Adrenal gland (tissue), 12 donors: Measurements from ENCODE around the gene PARD3B. TPM values are rescaled to one million over a fixed set of nuclear protein-coding genes. Genes with fewer than 3 reads are reported as not detected.

ENCODE experiments used
- DNase-seq, 7 donors: peaks; one replicate each; pipeline ENCODE4 v3.0.0-alpha.2; 2019 to 2020
- H3K27ac ChIP-seq, 5 donors: fragments of 200-600 bp; sonication (generic) in 4 of 5; 1 replicate in 3 of 5; 2 replicates in 2 of 5; pipeline versions ENCODE4 v1.5.1 to v1.8.0; 2016 to 2020; ENCODE audit warnings: mild to moderate bottlenecking in 1 of 5
- H3K27me3 ChIP-seq: fragments of 200-600 bp; 2 replicates; pipeline ENCODE4 v1.8.0; 2021
- H3K36me3 ChIP-seq, 2 donors: fragments of 200-600 bp; replicated peaks in 1 of 2; 1 replicate in 1 of 2; 2 replicates in 1 of 2; pipeline versions ENCODE4 v1.5.1 to v1.8.0; 2018 to 2022
- H3K4me1 ChIP-seq, 2 donors: fragments of 200-600 bp; replicated peaks in 1 of 2; 1 replicate in 1 of 2; 2 replicates in 1 of 2; pipeline versions ENCODE4 v1.5.1 to v1.8.0; 2018 to 2021
- H3K4me3 ChIP-seq, 4 donors: fragments of 200-600 bp; sonication (generic) in 3 of 4; one replicate each; pipeline ENCODE4 v1.5.1; 2016 to 2018
- H3K9me3 ChIP-seq, 3 donors: fragments of 200-600 bp; sonication (generic) in 1 of 3; replicated peaks in 1 of 3; 1 replicate in 2 of 3; 2 replicates in 1 of 3; pipeline versions ENCODE4 v1.5.1 to v1.8.0; 2016 to 2021
- CTCF ChIP-seq, 6 experiments: fragments of 450-650 bp in 4 of 6; fragments of 200-600 bp in 2 of 6; sonication (generic) in 1 of 6; IDR thresholded peaks; 1 replicate in 5 of 6; 2 replicates in 1 of 6; pipeline versions ENCODE4 v1.5.1 to v1.8.0; 2016 to 2021; ENCODE audit warnings: antibody characterized with exemption in 6 of 6, mild to moderate bottlenecking in 2 of 6, moderate library complexity in 1 of 6
- POLR2A ChIP-seq, 2 donors: fragments of 450-650 bp; IDR thresholded peaks; one replicate each; pipeline ENCODE4 v1.6.1; 2017; ENCODE audit warnings: antibody characterized with exemption in 2 of 2, mild to moderate bottlenecking in 2 of 2, moderate library complexity in 1 of 2
- WGBS, 4 donors: extraction: QIAGEN DNeasy Blood & Tissue Kit in 2 of 4; methylation state at CpG; one replicate each; pipeline versions ENCODE4 v1.1.5 to v1.1.7; 2013 to 2017; 5-methylcytosine and 5-hydroxymethylcytosine counted together
- intact Hi-C, 2 donors: fragments of 100-400 bp; cut with DNase I; formaldehyde crosslinking; loops; one replicate each; pipeline versions ENCODE4 v1.14.1 to v1.15.0; 2022 to 2023
- polyA plus RNA-seq, 3 donors: library from polyadenylated mRNA; stranded (reverse); fragments of 200-250 nt in 2 of 3; fragments of 350-450 nt in 1 of 3; fragmentation: Illumina TruSeq in 1 of 3; extraction: RNeasy Lipid Tissue Mini Kit (QIAGEN cat#74804) in 1 of 3; gene quantifications; one replicate each; pipeline ENCODE4 v1.2.3, GENCODE V29; 2013 to 2014
- total RNA-seq, 9 donors: library from RNA; depleted of rRNA in 4 of 9; stranded (reverse); fragments of >200 nt in 4 of 9; fragments of 120-200 nt in 1 of 9; fragmentation: NEBNext Ultra II Directional in 1 of 9; extraction: Animal tissue kit (Norgen Biotek cat#: 25700) in 1 of 9; gene quantifications; one replicate each; pipeline versions ENCODE4 v1.1.0 to v1.2.4, GENCODE V29; 2013 to 2023
- donor health status: healthy with polysubstance abuse.
- donor health status: Bipolar disorder and iron deficiency.
- donor health status: DM: yes; HTN: yes; CAD: no.
- donor health status: DM: no; HTN: no; CAD: no.
- donor health status: DM: no; HTN: no; CAD: no.
- donor health status: DM: yes; HTN: yes; CAD: no.

The PARD3B gene
- total and polyA plus RNA-seq, 12 donors = 1.9 to 20.4 (median 9.5) TPM

GRCh38 chr2:205347899-205348298 is 802.6 kb downstream of the PARD3B start:
- H3K9me3 ChIP-seq = no peaks in the 10 kb centered on the region
- intact Hi-C loops = no loop called here
- H3K27ac ChIP-seq = no peak overlapping the region
- TF ChIP-seq POLR2A (IDR thresholded peaks at IDR 0.05) (no peak), CTCF (IDR thresholded peaks at IDR 0.05) (no peak)
- no peaks in the 10 kb centered on the region for H3K4me1 ChIP-seq
- 79 to 89% (median 85%) methylated on average over 2 of the region's 2 CpGs for WGBS, 4 donors
- H3K27me3 ChIP-seq = no peaks in the 10 kb centered on the region
- no peak overlapping the region for H3K4me3 ChIP-seq
- DNase-seq = no peak
- H3K36me3 ChIP-seq = no peaks in the 10 kb centered on the region

- TF ChIP-seq POLR2A (IDR thresholded peaks at IDR 0.05) = no peak
- no peak for TF ChIP-seq CTCF (IDR thresholded peaks at IDR 0.05)
- no peak for DNase-seq
- Histone ChIP-seq H3K4me1 (no peaks in the 10 kb centered on the region), H3K27ac (no peak overlapping the region), H3K4me3 (no peak overlapping the region), H3K36me3 (no peaks in the 10 kb centered on the region), H3K9me3 (no peaks in the 10 kb centered on the region), H3K27me3 (no peaks in the 10 kb centered on the region)
- intact Hi-C loops = no loop called here
- WGBS, 4 donors = 82 to 92% (median 86%) methylated on average over 3 of the region's 3 CpGs
These were observed 806.8 kb downstream of the PARD3B start for GRCh38 chr2:205352094-205352493.

GRCh38 chr2:205352593-205352992 is 807.3 kb downstream of the PARD3B start:
- Histone ChIP-seq H3K4me3 (no peak overlapping the region), H3K4me1 (no peaks in the 10 kb centered on the region), H3K27ac (no peak overlapping the region), H3K27me3 (no peaks in the 10 kb centered on the region), H3K36me3 (no peaks in the 10 kb centered on the region), H3K9me3 (no peaks in the 10 kb centered on the region)
- no peak for DNase-seq
- WGBS, 4 donors = 91 to 95% (median 91%) methylated on average over 3 of the region's 3 CpGs
- TF ChIP-seq CTCF (IDR thresholded peaks at IDR 0.05) (no peak), POLR2A (IDR thresholded peaks at IDR 0.05) (no peak)
- intact Hi-C loops = no loop called here

- Histone ChIP-seq H3K27me3 (no peaks in the 10 kb centered on the region), H3K36me3 (no peaks in the 10 kb centered on the region), H3K27ac (no peak overlapping the region), H3K9me3 (no peaks in the 10 kb centered on the region), H3K4me3 (no peak overlapping the region), H3K4me1 (no peaks in the 10 kb centered on the region)
- TF ChIP-seq CTCF (IDR thresholded peaks at IDR 0.05) (no peak), POLR2A (IDR thresholded peaks at IDR 0.05) (no peak)
- DNase-seq = no peak
- intact Hi-C loops = no loop called here
- WGBS, 4 donors = 44 to 85% (median 51%) methylated on average over 2 of the region's 2 CpGs
These were observed 812.5 kb downstream of the PARD3B start for GRCh38 chr2:205357732-205358131.
